KBM-7 (cell line): ENCODE results near the gene ADGRG2.
"Not testable (repeated sequence)": the region's sequence is repeated elsewhere in the genome, so short reads cannot be mapped to it uniquely, and the experiment has no call there.

Source experiments
- DNase-seq: peaks from one replicate; pipeline ENCODE4 v3.0.0-alpha.2; 2015
- in situ Hi-C: fragments of 300-500 bp; cut with MboI; formaldehyde crosslinking; loops from 2 replicates; pipeline ENCODE4 v1.14.3; 2020; ENCODE audit warnings: low sequenced_read_pairs, low pct_unique_long_range_greater_than_20kb, mixed read lengths

The ADGRG2 gene

GRCh38 chrX:19016614-19017013 is 105.7 kb downstream of the ADGRG2 start:
- DNase-seq, in situ Hi-C loops: not testable (repeated sequence)

- in situ Hi-C loops, result no loop called here
- no peak for DNase-seq
Measured at GRCh38 chrX:19007868-19008267, 114.4 kb downstream of the ADGRG2 start.

- in situ Hi-C loops, result no loop called here
Measured at GRCh38 chrX:19007011-19007410, 115.3 kb downstream of the ADGRG2 start.

GRCh38 chrX:19005909-19006308 is 116.4 kb downstream of the ADGRG2 start:
- in situ Hi-C loops, result no loop called here
- no peak for DNase-seq

More at GRCh38 chrX:19007011-19007410, 115.3 kb downstream of the ADGRG2 start:
- DNase-seq, result no peak

- no peak for DNase-seq
- in situ Hi-C loops, result no loop called here
Measured at GRCh38 chrX:19003756-19004155, 118.5 kb downstream of the ADGRG2 start.

- DNase-seq, result no peak
- in situ Hi-C loops, result no loop called here
Measured at GRCh38 chrX:18998653-18999052, 123.6 kb downstream of the ADGRG2 start.

GRCh38 chrX:18997916-18998315 is 124.4 kb downstream of the ADGRG2 start:
- in situ Hi-C loops, result no loop called here

GRCh38 chrX:18996536-18996935 is 125.7 kb downstream of the ADGRG2 start:
- in situ Hi-C loops, result no loop called here
- DNase-seq, result no peak

More at GRCh38 chrX:18997916-18998315, 124.4 kb downstream of the ADGRG2 start:
- DNase-seq, result no peak

- DNase-seq, result no peak
- in situ Hi-C loops, result no loop called here
Measured at GRCh38 chrX:18995221-18995620, 127.0 kb downstream of the ADGRG2 start.

- in situ Hi-C loops, result no loop called here
- no peak for DNase-seq
Measured at GRCh38 chrX:18994713-18995112, 127.6 kb downstream of the ADGRG2 start.

GRCh38 chrX:18992829-18993228 is 129.4 kb downstream of the ADGRG2 start:
- in situ Hi-C loops, result no loop called here
- no peak for DNase-seq

- DNase-seq, result no peak
- in situ Hi-C loops, result no loop called here
Measured at GRCh38 chrX:18985186-18985435, 137.2 kb downstream of the ADGRG2 start.

GRCh38 chrX:18984381-18985185 is 137.7 kb downstream of the ADGRG2 start:
- DNase-seq, result peak; percentile 92
- in situ Hi-C loops, result no loop called here

- in situ Hi-C loops, result no loop called here
- DNase-seq, result peak; percentile 55
Measured at GRCh38 chrX:18983666-18984380, 138.4 kb downstream of the ADGRG2 start, which contains the start of gene PHKA2. Gene PHKA2, minus strand, starts transcription at chrX:18984114. Its CDS starts 182 bp downstream, at chrX:18983932.

- in situ Hi-C loops, result no loop called here
- DNase-seq, result no peak
Measured at GRCh38 chrX:18981124-18981807, 141.0 kb downstream of the ADGRG2 start.

GRCh38 chrX:18980262-18980661 is 142.0 kb downstream of the ADGRG2 start:
- peak; percentile 43 for DNase-seq
- in situ Hi-C loops, result not testable (repeated sequence)

GRCh38 chrX:18974993-18975392 is 147.3 kb downstream of the ADGRG2 start:
- no peak for DNase-seq
- in situ Hi-C loops, result no loop called here

GRCh38 chrX:18973527-18974192 is 148.6 kb downstream of the ADGRG2 start:
- DNase-seq, result no peak
- in situ Hi-C loops, result no loop called here

- in situ Hi-C loops, result no loop called here
Measured at GRCh38 chrX:18971506-18971905, 150.8 kb downstream of the ADGRG2 start.

GRCh38 chrX:18970465-18970864 is 151.8 kb downstream of the ADGRG2 start:
- DNase-seq, result no peak
- in situ Hi-C loops, result no loop called here

More at GRCh38 chrX:18971506-18971905, 150.8 kb downstream of the ADGRG2 start:
- DNase-seq, result no peak
